SK-N-SH (cell line): Measurements from ENCODE around the gene HLA-A. TPM values are rescaled to one million over a fixed set of nuclear protein-coding genes. Genes with fewer than 3 reads are reported as not detected.

Experiments used
- CTCF ChIA-PET: fragments of 300-600, 350-600 bp; formaldehyde crosslinking; extraction: SDS; loops from one replicate; lab custom pipeline; 2021; lab: Yijun Ruan, JAX
- POLR2A ChIA-PET: fragments of 350-600 bp; sonication (Branson Sonifier 250); formaldehyde crosslinking; extraction: SDS; loops from one replicate; lab custom pipeline; 2020; ENCODE audit warnings: antibody characterized with exemption, inconsistent platforms; lab: Yijun Ruan, JAX
- DNase-seq: peaks from one replicate; pipeline ENCODE4 v3.0.0; 2012
- H2AFZ ChIP-seq: fragments of 200-600 bp; sonication (generic); 2 replicates; pipeline ENCODE4 v1.8.1; 2016; ENCODE audit warnings: antibody characterized with exemption, mild to moderate bottlenecking, low read depth
- H3F3A ChIP-seq: fragments of 200-600 bp; sonication (generic); replicated peaks from 2 replicates; pipeline ENCODE3; 2016; ENCODE audit warnings: antibody characterized with exemption, mild to moderate bottlenecking; ENCODE audit not compliant: insufficient read depth
- H3K27ac ChIP-seq, 2 experiments: fragments of 200-500 bp in 1 of 2; fragments of 200-600 bp in 1 of 2; sonication (Bioruptor generic) in 1 of 2; sonication (generic), shearing (Covaris generic) in 1 of 2; 2 replicates each; pipeline versions ENCODE4 v1.5.1 to v1.6.1; 2014 to 2016; ENCODE audit warnings: low read depth in 2 of 2, inconsistent platforms in 1 of 2, low read length in 1 of 2, mild to moderate bottlenecking in 1 of 2, mixed read lengths in 1 of 2
- H3K27me3 ChIP-seq: fragments of 200-600 bp; sonication (generic), shearing (Covaris generic); 2 replicates; pipeline ENCODE4 v1.6.1; 2016; ENCODE audit warnings: mixed run types; ENCODE audit not compliant: insufficient read depth
- H3K36me3 ChIP-seq, 2 experiments: fragments of 200-500 bp in 1 of 2; fragments of 200-600 bp in 1 of 2; sonication (Bioruptor generic) in 1 of 2; sonication (generic) in 1 of 2; replicated peaks in 1 of 2; 2 replicates each; pipeline versions ENCODE3 to v1.5.1; 2014 to 2016; ENCODE audit warnings: low read length in 1 of 2, mild to moderate bottlenecking in 1 of 2; ENCODE audit not compliant: insufficient read depth in 2 of 2, control insufficient read depth in 1 of 2
- H3K4me1 ChIP-seq, 2 experiments: fragments of 200-500 bp in 1 of 2; fragments of 200-600 bp in 1 of 2; sonication (Bioruptor generic) in 1 of 2; sonication (generic), shearing (Covaris generic) in 1 of 2; 2 replicates each; pipeline versions ENCODE4 v1.5.1 to v1.6.1; 2014 to 2016; ENCODE audit warnings: low read depth in 1 of 2, low read length in 1 of 2, mixed run types in 1 of 2; ENCODE audit not compliant: insufficient read depth in 2 of 2, control insufficient read depth in 1 of 2
- H3K4me2 ChIP-seq: fragments of 200-600 bp; sonication (generic), shearing (Covaris generic); 2 replicates; pipeline ENCODE4 v1.6.1; 2017; ENCODE audit warnings: mixed run types
- H3K4me3 ChIP-seq, 2 experiments: fragments of 200-500 bp in 1 of 2; fragments of 200-600 bp in 1 of 2; sonication (Bioruptor generic) in 1 of 2; sonication (generic), shearing (Covaris generic) in 1 of 2; 2 replicates each; pipeline versions ENCODE4 v1.5.1 to v1.8.1; 2014 to 2016; ENCODE audit warnings: low read depth in 2 of 2, inconsistent platforms in 1 of 2, low read length in 1 of 2, mild to moderate bottlenecking in 1 of 2, mixed read lengths in 1 of 2, moderate library complexity in 1 of 2
- H3K79me2 ChIP-seq: fragments of 200-600 bp; sonication (generic); 2 replicates; pipeline ENCODE4 v1.8.1; 2017; ENCODE audit warnings: mild to moderate bottlenecking; ENCODE audit not compliant: insufficient read depth
- H3K9ac ChIP-seq: fragments of 200-600 bp; sonication (generic); 2 replicates; pipeline ENCODE4 v1.6.1; 2017; ENCODE audit warnings: mixed run types
- H3K9me2 ChIP-seq: fragments of 200-600 bp; sonication (generic); 2 replicates; pipeline ENCODE4 v1.6.1; 2017; ENCODE audit warnings: mixed run types
- H3K9me3 ChIP-seq: fragments of 200-600 bp; sonication (generic); 2 replicates; pipeline ENCODE4 v1.6.1; 2017; ENCODE audit warnings: mixed run types, mild to moderate bottlenecking, moderate library complexity
- H4K20me1 ChIP-seq: fragments of 200-600 bp; sonication (generic); 2 replicates; pipeline ENCODE4 v1.6.1; 2017; ENCODE audit warnings: mild to moderate bottlenecking, mixed run types; ENCODE audit not compliant: insufficient read depth
- CTCF ChIP-seq: fragments of 200-600 bp; sonication (generic); IDR thresholded peaks from 2 replicates; pipeline ENCODE4 v1.6.1; 2017; ENCODE audit warnings: antibody characterized with exemption, mild to moderate bottlenecking, moderate library complexity
- ELF1 ChIP-seq: IDR thresholded peaks from 2 replicates; pipeline ENCODE4 v1.4.0; 2012
- EZH2phosphoT487 ChIP-seq: fragments of 200-600 bp; sonication (generic); IDR thresholded peaks from 2 replicates; pipeline ENCODE4 v1.6.1; 2017; ENCODE audit warnings: low read depth, mixed run types, mild to moderate bottlenecking, antibody characterized with exemption, moderate library complexity, borderline replicate concordance
- FOXM1 ChIP-seq: IDR thresholded peaks from 2 replicates; pipeline ENCODE4 v1.4.0; 2012; ENCODE audit warnings: low read depth, mild to moderate bottlenecking
- GABPA ChIP-seq: IDR thresholded peaks from 2 replicates; pipeline ENCODE4 v1.4.0; 2012; ENCODE audit warnings: low read depth, mild to moderate bottlenecking
- IRF3 ChIP-seq: fragments of 150-350 bp; IDR thresholded peaks from 2 replicates; pipeline ENCODE4 v1.6.1; 2016; ENCODE audit warnings: mild to moderate bottlenecking, low read depth, low read length
- JUND ChIP-seq: IDR thresholded peaks from 2 replicates; pipeline ENCODE4 v1.4.0; 2012
- MEF2A ChIP-seq: IDR thresholded peaks from 2 replicates; pipeline ENCODE4 v1.4.0; 2012; ENCODE audit warnings: low read depth, borderline replicate concordance
- MXI1 ChIP-seq: IDR thresholded peaks from 2 replicates; pipeline ENCODE4 v1.6.1; 2012; ENCODE audit warnings: mild to moderate bottlenecking, low read depth, low read length, improper control_type of control experiment
- PBX3 ChIP-seq: IDR thresholded peaks from 2 replicates; pipeline ENCODE4; 2012
- RAD21 ChIP-seq: IDR thresholded peaks from 2 replicates; pipeline ENCODE4 v1.6.1; 2012; ENCODE audit warnings: mild to moderate bottlenecking, low read length
- REST ChIP-seq: IDR thresholded peaks from 2 replicates; pipeline ENCODE4 v1.6.1; 2012; ENCODE audit warnings: mild to moderate bottlenecking, low read depth, low read length, moderate library complexity
- RXRA ChIP-seq: IDR thresholded peaks from 2 replicates; pipeline ENCODE4 v1.4.0; 2012; ENCODE audit warnings: low read depth, mild to moderate bottlenecking, borderline replicate concordance
- TAF1 ChIP-seq: IDR thresholded peaks from 2 replicates; pipeline ENCODE4 v1.6.1; 2012; ENCODE audit warnings: low read depth, mild to moderate bottlenecking, low read length, moderate library complexity, borderline replicate concordance
- USF2 ChIP-seq: fragments of 150-350 bp; IDR thresholded peaks from 2 replicates; pipeline ENCODE4 v1.6.1; 2017; ENCODE audit warnings: antibody characterized with exemption, low read length, low read depth, borderline replicate concordance
- YY1 ChIP-seq: IDR thresholded peaks from 2 replicates; pipeline ENCODE4 v1.4.0; 2012; ENCODE audit warnings: low read depth, mild to moderate bottlenecking
- WGBS: methylation state at CpG from one replicate; pipeline ENCODE4 v1.1.6; 2017; ENCODE audit warnings: low lambda C conversion rate; 5-methylcytosine and 5-hydroxymethylcytosine counted together
- polyA plus RNA-seq, 3 experiments: library from polyadenylated mRNA; depleted of rRNA; stranded (reverse); fragments of >200 nt; gene quantifications; 2 replicates each; pipeline ENCODE4 v1.2.3, GENCODE V29; 2012

The HLA-A gene
- polyA plus RNA-seq, 1 of the 3 experiments (the other 2 are of a cell fraction), result 312 TPM

GRCh38 chr6:29947077-29947980, 5.0 kb downstream of the HLA-A start:
- Histone ChIP-seq H3K9me2 (no peaks in the 10 kb centered on the region), H3K27ac (no peak overlapping the region), H2AFZ (no peak overlapping the region), H3K27me3 (no peaks in the 10 kb centered on the region), H3K4me2 (no peak overlapping the region), H3F3A (no peaks in the 10 kb centered on the region), H3K4me1 (peaks cover 0 to 13% of the 10 kb centered on the region in 2 experiments; a peak in 1 of 4 replicates), H3K9ac (no peak overlapping the region), H3K4me3 (no peak overlapping the region), H4K20me1 (no peaks in the 10 kb centered on the region), H3K79me2 (no peaks in the 10 kb centered on the region), H3K9me3 (no peaks in the 10 kb centered on the region), H3K36me3 (peaks cover 0 to 6% of the 10 kb centered on the region in 2 experiments)
- WGBS, result 78% methylated on average over 3 of the region's 3 CpGs
- ChIA-PET CTCF (no interaction called here), POLR2A (interaction anchor here (0.9 to 1.2 kb wide), 2 partner anchors 16 to 30 kb away, joined by 3 to 4 read pairs; no protein-coding TSS in a partner anchor)
- no peak for DNase-seq
- TF ChIP-seq YY1 (no peak), MXI1 (no peak), GABPA (no peak), JUND (no peak), PBX3 (no peak)

- WGBS, result 94% methylated on average over 2 of the region's 2 CpGs
- peaks cover 0 to 6% of the 10 kb centered on the region in 2 experiments for H3K36me3 ChIP-seq
- H3K4me2 ChIP-seq, result no peak overlapping the region
- H3K27me3 ChIP-seq, result no peaks in the 10 kb centered on the region
- TF ChIP-seq MXI1 (no peak), CTCF (no peak), TAF1 (no peak), JUND (no peak), USF2 (no peak), RXRA (no peak), FOXM1 (no peak), YY1 (no peak), MEF2A (no peak), IRF3 (no peak), RAD21 (no peak), REST (no peak), ELF1 (no peak), EZH2phosphoT487 (no peak)
- TF ChIP-seq, all 33 proteins: peak for 0
- H3K4me1 ChIP-seq, result peaks cover 0 to 13% of the 10 kb centered on the region in 2 experiments; a peak in 1 of 4 replicates
- H3K9me2 ChIP-seq, result no peaks in the 10 kb centered on the region
- H3K9me3 ChIP-seq, result no peaks in the 10 kb centered on the region
- POLR2A ChIA-PET, result interaction anchor here (1.2 kb wide), 1 partner anchor 29 kb away, joined by 4 read pairs; no protein-coding TSS in a partner anchor
- no peak overlapping the region for H3K9ac ChIP-seq
- no peak overlapping the region for H3K27ac ChIP-seq
- no peak overlapping the region for H2AFZ ChIP-seq
- DNase-seq, result no peak
- H4K20me1 ChIP-seq, result no peaks in the 10 kb centered on the region
- CTCF ChIA-PET, result no interaction called here
- no peaks in the 10 kb centered on the region for H3K79me2 ChIP-seq
- no peaks in the 10 kb centered on the region for H3F3A ChIP-seq
- no peak overlapping the region for H3K4me3 ChIP-seq
Observed at GRCh38 chr6:29948277-29948676, 5.9 kb downstream of the HLA-A start.
